WTC11 (cell line): Measurements from ENCODE around the gene GNG3. TPM values are rescaled to one million over a fixed set of nuclear protein-coding genes. Genes with fewer than 3 reads are reported as not detected.
A peak's percentile ranks its signal among the peaks of the same experiment; 100 is the strongest.

Experiments used
- ATAC-seq: fragments of 200-7000 bp; cut with Tn5 transposase; 2 replicates; pipeline ENCODE4 v1.10.0; 2021; ENCODE audit warnings: mild to moderate bottlenecking, moderate library complexity
- CTCF ChIA-PET: fragments of 300-600 bp; sonication (Branson Sonifier 250); formaldehyde crosslinking; loops from one replicate; lab custom pipeline; 2021; ENCODE audit warnings: antibody characterized with exemption; lab: Charles Lee
- POLR2A ChIA-PET: fragments of 350-600 bp; sonication (Branson Sonifier 250); formaldehyde crosslinking; loops from one replicate; lab custom pipeline; 2021; ENCODE audit warnings: antibody characterized with exemption; lab: Charles Lee
- DNase-seq: peaks from one replicate; pipeline ENCODE4 v3.0.0; 2021; ENCODE audit warnings: low spot score
- H3K27ac Mint-ChIP-seq: 2 replicates; pipeline ENCODE4 v1.8.0; 2021; ENCODE audit warnings: mixed read lengths
- H3K27me3 Mint-ChIP-seq: 2 replicates; pipeline ENCODE4 v1.8.0; 2021; ENCODE audit warnings: low read depth, mild to moderate bottlenecking, moderate library complexity, mixed read lengths
- H3K36me3 Mint-ChIP-seq: 2 replicates; pipeline ENCODE4 v1.8.0; 2021; ENCODE audit warnings: mixed read lengths
- H3K4me1 Mint-ChIP-seq: 2 replicates; pipeline ENCODE4 v1.8.0; 2022; ENCODE audit warnings: mixed read lengths
- H3K4me3 Mint-ChIP-seq: 2 replicates; pipeline ENCODE4 v1.8.0; 2021; ENCODE audit warnings: mild to moderate bottlenecking, moderate library complexity, mixed read lengths
- H3K9me3 Mint-ChIP-seq: 2 replicates; pipeline ENCODE4 v1.8.0; 2021; ENCODE audit warnings: mixed read lengths
- ARID4B ChIP-seq: sonication (generic); formaldehyde crosslinking; IDR thresholded peaks from 2 replicates; pipeline ENCODE4 v1.8.0; 2023; ENCODE audit warnings: missing genetic modification reagents, mild to moderate bottlenecking, borderline replicate concordance
- E2F5 ChIP-seq: sonication (generic); formaldehyde crosslinking; IDR thresholded peaks from 2 replicates; pipeline ENCODE4 v1.8.1; 2022; ENCODE audit warnings: mild to moderate bottlenecking, moderate library complexity, missing genetic modification reagents
- FOXP4 ChIP-seq: sonication (generic); formaldehyde crosslinking; IDR thresholded peaks from 2 replicates; pipeline ENCODE4 v1.8.0; 2022; ENCODE audit warnings: mild to moderate bottlenecking, missing genetic modification reagents
- GTF2I ChIP-seq: fragments of 250-450 bp; sonication (Bioruptor Pico); conservative IDR thresholded peaks from 2 replicates; pipeline ENCODE4 v1.4.0; 2021; ENCODE audit warnings: mild to moderate bottlenecking
- NFE2L1 ChIP-seq: sonication (generic); formaldehyde crosslinking; IDR thresholded peaks from 2 replicates; pipeline ENCODE4 v1.8.1; 2023; ENCODE audit warnings: missing genetic modification reagents
- NR3C1 ChIP-seq: sonication (generic); formaldehyde crosslinking; conservative IDR thresholded peaks from 2 replicates; pipeline ENCODE4 v1.8.1; 2023; ENCODE audit warnings: low read depth, mild to moderate bottlenecking, missing genetic modification reagents
- PRDM15 ChIP-seq: sonication (generic); formaldehyde crosslinking; IDR thresholded peaks from 2 replicates; pipeline ENCODE4 v1.8.0; 2022; ENCODE audit warnings: missing genetic modification reagents
- TCF7 ChIP-seq: sonication (generic); formaldehyde crosslinking; IDR thresholded peaks from 2 replicates; pipeline ENCODE4 v1.8.0; 2022; ENCODE audit warnings: mild to moderate bottlenecking, low read depth, missing genetic modification reagents, moderate library complexity
- TEAD4 ChIP-seq: sonication (generic); formaldehyde crosslinking; IDR thresholded peaks from 2 replicates; pipeline ENCODE4 v1.8.0; 2022; ENCODE audit warnings: mild to moderate bottlenecking, missing genetic modification reagents
- ZNF263 ChIP-seq: sonication (generic); formaldehyde crosslinking; IDR thresholded peaks from 2 replicates; pipeline ENCODE4 v1.8.1; 2022; ENCODE audit warnings: low read depth, mild to moderate bottlenecking, moderate library complexity, missing genetic modification reagents
- total RNA-seq: library from RNA; stranded (reverse); gene quantifications from 3 replicates; pipeline ENCODE4 v1.2.3, GENCODE V29; 2021

GNG3 gene
- total RNA-seq, 1 experiment from 2014 or later: 6.0 TPM

GRCh38 chr11:62725646-62726045 lies 18.2 kb downstream of the GNG3 start:
- CTCF ChIA-PET: interaction anchor here (2.9 to 7.6 kb wide), 3 partner anchors 28 to 62 kb away, joined by 32 to 59 read pairs (median 44); partner anchors contain the start of genes TAF6L, TMEM179B and ZBTB3
- Mint-ChIP-seq H3K27me3 (peaks cover 4% of the 10 kb centered on the region; the same call in 1 of the 2 replicates), H3K27ac (peak overlapping the region; percentile 31), H3K36me3 (peaks cover 50% of the 10 kb centered on the region), H3K4me3 (peak overlapping the region; percentile 98), H3K4me1 (peaks cover 25% of the 10 kb centered on the region), H3K9me3 (no peaks in the 10 kb centered on the region)
- ATAC-seq (no peak), DNase-seq (no peak)
- no peak for TF ChIP-seq NR3C1 (CRISPR knock-in tag)
- TF ChIP-seq E2F5 (CRISPR knock-in tag): no peak
- no peak for TF ChIP-seq GTF2I
- TF ChIP-seq ZNF263: no peak
- TF ChIP-seq NFE2L1: no peak
- no peak for TF ChIP-seq PRDM15
- POLR2A ChIA-PET: interaction anchor here (1.1 to 4.2 kb wide), 4 partner anchors 16 to 44 kb away, joined by 3 to 34 read pairs (median 20); partner anchors contain the start of genes BSCL2, GNG3 and ZBTB3

GRCh38 chr11:62726156-62726914 lies 18.9 kb downstream of the GNG3 start:
- Mint-ChIP-seq H3K4me3 (peak overlapping the region; percentile 98), H3K27ac (peak overlapping the region; percentile 31), H3K36me3 (peaks cover 46% of the 10 kb centered on the region), H3K27me3 (peaks cover 4% of the 10 kb centered on the region; the same call in 1 of the 2 replicates), H3K9me3 (no peaks in the 10 kb centered on the region), H3K4me1 (peaks cover 25% of the 10 kb centered on the region)
- ChIA-PET POLR2A (interaction anchor here (1.0 to 4.2 kb wide), 11 partner anchors 17 to 125 kb away, joined by 3 to 34 read pairs (median 9); partner anchors contain the start of genes BSCL2, C11orf98, CSKMT and GNG3), CTCF (interaction anchor here (1.1 to 7.6 kb wide), 9 partner anchors 27 to 166 kb away, joined by 3 to 59 read pairs (median 6); partner anchors contain the start of genes POLR2G, STX5, TAF6L and TMEM179B)
- TF ChIP-seq ZNF263 (peak; percentile 39; the same call in 1 of the 2 replicates), ARID4B (peak; percentile 7; the same call in 1 of the 2 replicates), FOXP4 (CRISPR knock-in tag) (0 out of 2 replicates have a peak, but pooled peaks have one; percentile 23), TEAD4 (CRISPR knock-in tag) (no peak), TCF7 (peak; percentile 14; the same call in 1 of the 2 replicates)
- ATAC-seq (no peak), DNase-seq (no peak)
